Activated T-helper 1 cell treated with Interleukin-2 at 50 U/mL for 16 hours (primary cell): Measurements from ENCODE around the gene STPG3.

Experiments
- DNase-seq: peaks from one replicate; pipeline ENCODE4 v3.0.0-alpha.2; 2020; ENCODE audit warnings: low read depth

STPG3 gene

GRCh38 chr9:137266585-137267453, 15.7 kb downstream of the STPG3 start:
- DNase-seq = no peak

GRCh38 chr9:137267933-137268355, 16.9 kb downstream of the STPG3 start:
- DNase-seq = no peak

GRCh38 chr9:137268538-137269201, 17.6 kb downstream of the STPG3 start:
- DNase-seq = no peak

GRCh38 chr9:137269231-137269772, 18.2 kb downstream of the STPG3 start:
- DNase-seq = no peak

GRCh38 chr9:137270929-137271695, 20.0 kb downstream of the STPG3 start:
- DNase-seq = no peak

GRCh38 chr9:137271696-137272076, 20.6 kb downstream of the STPG3 start:
- no peak for DNase-seq

GRCh38 chr9:137272241-137273094, 21.4 kb downstream of the STPG3 start:
- no peak for DNase-seq

- DNase-seq = no peak
Observed at GRCh38 chr9:137273095-137273490, 22.0 kb downstream of the STPG3 start.

- DNase-seq = no peak
Observed at GRCh38 chr9:137273611-137274320, 22.7 kb downstream of the STPG3 start.

GRCh38 chr9:137275203-137275587, 24.1 kb downstream of the STPG3 start:
- no peak for DNase-seq

GRCh38 chr9:137275588-137276472, 24.7 kb downstream of the STPG3 start:
- no peak for DNase-seq

GRCh38 chr9:137276473-137277328, 25.6 kb downstream of the STPG3 start:
- no peak for DNase-seq

GRCh38 chr9:137277329-137278041, 26.4 kb downstream of the STPG3 start, which contains the start of gene TOR4A:
Gene TOR4A, plus strand, starts transcription at chr9:137277726. Its CDS starts 964 bp downstream, at chr9:137278690.
- no peak for DNase-seq

- DNase-seq = no peak
Observed at GRCh38 chr9:137278061-137278701, 27.1 kb downstream of the STPG3 start.

- DNase-seq = no peak
Observed at GRCh38 chr9:137278721-137279711, 27.9 kb downstream of the STPG3 start.
